Kidney tubule cell (primary cell): ENCODE measurements around the gene FXYD7.
A peak's percentile ranks its signal among the peaks of the same experiment; 100 is the strongest.

Experiments used
- DNase-seq: peaks from one replicate; pipeline ENCODE4 v3.0.0-alpha.2; 2018; ENCODE audit warnings: low spot score

The FXYD7 gene

GRCh38 chr19:35110974-35111373 lies 32.1 kb upstream of the FXYD7 start:
- no peak for DNase-seq

- DNase-seq = no peak
Observed at GRCh38 chr19:35112995-35113688, 29.9 kb upstream of the FXYD7 start.

- peak; percentile 30 for DNase-seq
Observed at GRCh38 chr19:35114353-35115176, 28.5 kb upstream of the FXYD7 start.

GRCh38 chr19:35115177-35115951 lies 27.7 kb upstream of the FXYD7 start, which contains the start of gene FXYD3:
FXYD3 (plus strand) TSS chr19:35115823; CDS start chr19:35119377, 3,554 bp downstream.
- DNase-seq = no peak

GRCh38 chr19:35116072-35116801 lies 26.8 kb upstream of the FXYD7 start:
- DNase-seq = no peak

- no peak for DNase-seq
Observed at GRCh38 chr19:35117116-35117515, 25.9 kb upstream of the FXYD7 start.

GRCh38 chr19:35117799-35118198 lies 25.3 kb upstream of the FXYD7 start:
- DNase-seq = no peak

- no peak for DNase-seq
Observed at GRCh38 chr19:35118268-35119020, 24.6 kb upstream of the FXYD7 start.

- DNase-seq = no peak
Observed at GRCh38 chr19:35119091-35119490, 24.0 kb upstream of the FXYD7 start.

- no peak for DNase-seq
Observed at GRCh38 chr19:35119578-35120155, 23.4 kb upstream of the FXYD7 start.

GRCh38 chr19:35120492-35120891 lies 22.6 kb upstream of the FXYD7 start:
- no peak for DNase-seq

GRCh38 chr19:35120898-35121297 lies 22.2 kb upstream of the FXYD7 start:
- DNase-seq = no peak

GRCh38 chr19:35122687-35123551 lies 20.1 kb upstream of the FXYD7 start:
- DNase-seq = no peak

- no peak for DNase-seq
Observed at GRCh38 chr19:35123573-35123972, 19.5 kb upstream of the FXYD7 start.

GRCh38 chr19:35124098-35125060 lies 18.7 kb upstream of the FXYD7 start:
- peak; percentile 94 for DNase-seq

GRCh38 chr19:35125270-35125717 lies 17.8 kb upstream of the FXYD7 start:
- no peak for DNase-seq

- no peak for DNase-seq
Observed at GRCh38 chr19:35125749-35126623, 17.1 kb upstream of the FXYD7 start.

GRCh38 chr19:35126624-35126959 lies 16.5 kb upstream of the FXYD7 start:
- DNase-seq = no peak
